ENCODE data around the gene CORO2A.
"Not testable (repeated sequence)": the region's sequence is repeated elsewhere in the genome, so short reads cannot be mapped to it uniquely, and the experiment has no call there.

Gene CORO2A

GRCh38 chr9:98176391-98177259, 15.8 kb downstream of the CORO2A start:
- no peaks in the 10 kb centered on the region for H3K9me3 ChIP-seq (ENCODE audit: low read length)
- H3K9ac ChIP-seq (ENCODE audit: low read length) = no peak overlapping the region
- no peaks in the 10 kb centered on the region for H3K27me3 ChIP-seq (ENCODE audit: insufficient read depth, low read length)
- H3K4me1 ChIP-seq (ENCODE audit: insufficient read depth, low read length, severe bottlenecking) = peaks cover 3% of the 10 kb centered on the region
- TF ChIP-seq CTCF (IDR thresholded peaks at IDR 0.05; ENCODE audit: low read length) (no peak), EZH2 (IDR thresholded peaks at IDR 0.05; ENCODE audit: borderline replicate concordance, low read length) (no peak)
- no peak overlapping the region for H3K4me3 ChIP-seq (ENCODE audit: low read depth, low read length, poor library complexity, severe bottlenecking)
- H3K27ac ChIP-seq (ENCODE audit: low read depth, low read length, poor library complexity, severe bottlenecking) = no peak overlapping the region
- H4K20me1 ChIP-seq (ENCODE audit: insufficient read depth, low read length) = no peaks in the 10 kb centered on the region
- no peak overlapping the region for H3K4me2 ChIP-seq (ENCODE audit: low read length)
- no peaks in the 10 kb centered on the region for H3F3A ChIP-seq (ENCODE audit: insufficient read depth, low read length)
- H3K36me3 ChIP-seq (ENCODE audit: insufficient read depth, low read length) = no peaks in the 10 kb centered on the region
- H3K79me2 ChIP-seq (ENCODE audit: insufficient read depth, low read length) = no peaks in the 10 kb centered on the region
- no peaks in the 10 kb centered on the region for H3K9me2 ChIP-seq (ENCODE audit: low read depth, low read length)
- H2AFZ ChIP-seq (ENCODE audit: low read length) = no peak overlapping the region

- H3K4me1 ChIP-seq (ENCODE audit: insufficient read depth, low read length, severe bottlenecking) = peaks cover 3% of the 10 kb centered on the region
- no peak overlapping the region for H3K4me2 ChIP-seq (ENCODE audit: low read length)
- no peak overlapping the region for H3K4me3 ChIP-seq (ENCODE audit: low read depth, low read length, poor library complexity, severe bottlenecking)
- H3K79me2 ChIP-seq (ENCODE audit: insufficient read depth, low read length) = no peaks in the 10 kb centered on the region
- no peak for TF ChIP-seq CTCF (IDR thresholded peaks at IDR 0.05; ENCODE audit: low read length)
- TF ChIP-seq EZH2 (IDR thresholded peaks at IDR 0.05; ENCODE audit: borderline replicate concordance, low read length) = no peak
- H3K27ac ChIP-seq (ENCODE audit: low read depth, low read length, poor library complexity, severe bottlenecking) = no peak overlapping the region
- H3K36me3 ChIP-seq (ENCODE audit: insufficient read depth, low read length) = no peaks in the 10 kb centered on the region
- no peaks in the 10 kb centered on the region for H3F3A ChIP-seq (ENCODE audit: insufficient read depth, low read length)
- H3K9me3 ChIP-seq (ENCODE audit: low read length) = no peaks in the 10 kb centered on the region
- no peaks in the 10 kb centered on the region for H3K9me2 ChIP-seq (ENCODE audit: low read depth, low read length)
- no peaks in the 10 kb centered on the region for H3K27me3 ChIP-seq (ENCODE audit: insufficient read depth, low read length)
- no peak overlapping the region for H2AFZ ChIP-seq (ENCODE audit: low read length)
- no peaks in the 10 kb centered on the region for H4K20me1 ChIP-seq (ENCODE audit: insufficient read depth, low read length)
- H3K9ac ChIP-seq (ENCODE audit: low read length) = no peak overlapping the region
These were observed 16.7 kb downstream of the CORO2A start for GRCh38 chr9:98175762-98176161.

GRCh38 chr9:98175028-98175569, 17.3 kb downstream of the CORO2A start:
- H3K9me3 ChIP-seq (ENCODE audit: low read length) = no peaks in the 10 kb centered on the region
- no peaks in the 10 kb centered on the region for H4K20me1 ChIP-seq (ENCODE audit: insufficient read depth, low read length)
- H3K4me2 ChIP-seq (ENCODE audit: low read length) = no peak overlapping the region
- no peak overlapping the region for H3K27ac ChIP-seq (ENCODE audit: low read depth, low read length, poor library complexity, severe bottlenecking)
- no peak overlapping the region for H3K9ac ChIP-seq (ENCODE audit: low read length)
- TF ChIP-seq EZH2 (IDR thresholded peaks at IDR 0.05; ENCODE audit: borderline replicate concordance, low read length) (no peak), CTCF (IDR thresholded peaks at IDR 0.05; ENCODE audit: low read length) (no peak)
- no peaks in the 10 kb centered on the region for H3K9me2 ChIP-seq (ENCODE audit: low read depth, low read length)
- H2AFZ ChIP-seq (ENCODE audit: low read length) = no peak overlapping the region
- H3K27me3 ChIP-seq (ENCODE audit: insufficient read depth, low read length) = no peaks in the 10 kb centered on the region
- no peak overlapping the region for H3K4me3 ChIP-seq (ENCODE audit: low read depth, low read length, poor library complexity, severe bottlenecking)
- peaks cover 3% of the 10 kb centered on the region for H3K4me1 ChIP-seq (ENCODE audit: insufficient read depth, low read length, severe bottlenecking)
- no peaks in the 10 kb centered on the region for H3K36me3 ChIP-seq (ENCODE audit: insufficient read depth, low read length)
- H3K79me2 ChIP-seq (ENCODE audit: insufficient read depth, low read length) = no peaks in the 10 kb centered on the region
- no peaks in the 10 kb centered on the region for H3F3A ChIP-seq (ENCODE audit: insufficient read depth, low read length)

GRCh38 chr9:98174502-98174918, 17.9 kb downstream of the CORO2A start:
- not testable (repeated sequence) for H3K4me3 ChIP-seq (ENCODE audit: low read depth, low read length, poor library complexity, severe bottlenecking); H3F3A ChIP-seq (ENCODE audit: insufficient read depth, low read length); H3K9ac ChIP-seq (ENCODE audit: low read length); H3K4me1 ChIP-seq (ENCODE audit: insufficient read depth, low read length, severe bottlenecking); H3K27ac ChIP-seq (ENCODE audit: low read depth, low read length, poor library complexity, severe bottlenecking); H4K20me1 ChIP-seq (ENCODE audit: insufficient read depth, low read length); H3K27me3 ChIP-seq (ENCODE audit: insufficient read depth, low read length); H3K9me3 ChIP-seq (ENCODE audit: low read length); H3K36me3 ChIP-seq (ENCODE audit: insufficient read depth, low read length); H3K79me2 ChIP-seq (ENCODE audit: insufficient read depth, low read length); H3K9me2 ChIP-seq (ENCODE audit: low read depth, low read length); H2AFZ ChIP-seq (ENCODE audit: low read length); H3K4me2 ChIP-seq (ENCODE audit: low read length)
